Type B pancreatic cell (in vitro differentiated cells): ENCODE measurements around the gene RNF138. TPM values are rescaled to one million over a fixed set of nuclear protein-coding genes. Genes with fewer than 3 reads are reported as not detected.

Experiments
- DNase-seq: peaks from one replicate; pipeline ENCODE4 v3.0.0; 2021; ENCODE audit warnings: mixed read lengths; ENCODE audit not compliant: unreplicated experiment; ENCODE audit errors: extremely low spot score
- H3K27ac Mint-ChIP-seq: 2 replicates; pipeline ENCODE4 v1.8.0; 2021; ENCODE audit warnings: mild to moderate bottlenecking, mixed read lengths
- H3K27me3 Mint-ChIP-seq: 2 replicates; pipeline ENCODE4 v1.8.0; 2021; ENCODE audit warnings: mixed read lengths
- H3K36me3 Mint-ChIP-seq: 2 replicates; pipeline ENCODE4 v1.8.0; 2021; ENCODE audit warnings: mixed read lengths
- H3K4me1 Mint-ChIP-seq: one replicate; pipeline ENCODE4 v1.8.0; 2021; ENCODE audit warnings: mixed read lengths; ENCODE audit not compliant: unreplicated experiment
- H3K4me3 Mint-ChIP-seq: 2 replicates; pipeline ENCODE4 v1.8.0; 2021; ENCODE audit warnings: mild to moderate bottlenecking, mixed read lengths
- H3K9me3 Mint-ChIP-seq: 2 replicates; pipeline ENCODE4 v1.8.0; 2021; ENCODE audit warnings: mixed read lengths
- total RNA-seq: library from RNA; stranded (reverse); gene quantifications from 2 replicates; pipeline ENCODE4 v1.2.1, GENCODE V29; 2021; ENCODE audit warnings: low replicate concordance
- TF ChIP-seq, protein P1 (sequence below): fragments of 200-600 bp; sonication (generic); conservative IDR thresholded peaks from 2 replicates; pipeline ENCODE4 v1.5.0; 2021; ENCODE audit warnings: antibody characterized with exemption, mild to moderate bottlenecking

Gene RNF138
- total RNA-seq, 1 donor from 2014 or later = 34.9 TPM

DNA sequence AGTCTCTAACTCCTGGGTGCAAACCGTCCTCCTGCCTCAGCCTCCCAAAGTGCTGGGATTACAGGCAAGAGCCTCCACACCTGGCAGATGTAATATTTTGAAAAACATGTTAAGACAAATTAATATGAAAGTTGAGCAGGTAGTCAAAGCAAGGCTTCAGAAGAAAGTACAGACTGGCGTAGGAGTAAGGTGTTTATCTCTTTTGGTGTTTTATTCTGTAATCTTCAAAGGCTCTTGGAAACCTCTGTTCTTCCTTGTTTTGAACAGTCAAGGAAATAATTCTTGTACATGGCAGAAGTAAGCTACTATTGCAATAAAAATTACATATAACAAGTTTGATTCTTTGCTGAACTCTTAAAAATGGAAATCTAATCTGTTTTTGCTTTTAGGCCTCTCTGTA is 5.3 kb downstream of the RNF138 start:
- Mint-ChIP-seq H3K4me1 (peaks cover 31% of the 10 kb centered on the region), H3K27ac (no peak overlapping the region), H3K4me3 (no peak overlapping the region), H3K27me3 (no peaks in the 10 kb centered on the region), H3K9me3 (no peaks in the 10 kb centered on the region), H3K36me3 (peaks cover 29% of the 10 kb centered on the region)
- TF ChIP-seq, protein P1, sequence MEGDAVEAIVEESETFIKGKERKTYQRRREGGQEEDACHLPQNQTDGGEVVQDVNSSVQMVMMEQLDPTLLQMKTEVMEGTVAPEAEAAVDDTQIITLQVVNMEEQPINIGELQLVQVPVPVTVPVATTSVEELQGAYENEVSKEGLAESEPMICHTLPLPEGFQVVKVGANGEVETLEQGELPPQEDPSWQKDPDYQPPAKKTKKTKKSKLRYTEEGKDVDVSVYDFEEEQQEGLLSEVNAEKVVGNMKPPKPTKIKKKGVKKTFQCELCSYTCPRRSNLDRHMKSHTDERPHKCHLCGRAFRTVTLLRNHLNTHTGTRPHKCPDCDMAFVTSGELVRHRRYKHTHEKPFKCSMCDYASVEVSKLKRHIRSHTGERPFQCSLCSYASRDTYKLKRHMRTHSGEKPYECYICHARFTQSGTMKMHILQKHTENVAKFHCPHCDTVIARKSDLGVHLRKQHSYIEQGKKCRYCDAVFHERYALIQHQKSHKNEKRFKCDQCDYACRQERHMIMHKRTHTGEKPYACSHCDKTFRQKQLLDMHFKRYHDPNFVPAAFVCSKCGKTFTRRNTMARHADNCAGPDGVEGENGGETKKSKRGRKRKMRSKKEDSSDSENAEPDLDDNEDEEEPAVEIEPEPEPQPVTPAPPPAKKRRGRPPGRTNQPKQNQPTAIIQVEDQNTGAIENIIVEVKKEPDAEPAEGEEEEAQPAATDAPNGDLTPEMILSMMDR = no peak
- no peak for DNase-seq

GRCh38 chr18:32104516-32104915 is 12.8 kb downstream of the RNF138 start:
- TF ChIP-seq, protein P1 = no peak
- Mint-ChIP-seq H3K27ac (no peak overlapping the region), H3K9me3 (no peaks in the 10 kb centered on the region), H3K4me3 (no peak overlapping the region), H3K4me1 (peaks cover 9% of the 10 kb centered on the region), H3K27me3 (no peaks in the 10 kb centered on the region), H3K36me3 (peaks cover 24% of the 10 kb centered on the region)
- DNase-seq = no peak

- no peak for DNase-seq
- Mint-ChIP-seq H3K27ac (no peak overlapping the region), H3K4me1 (peaks cover 5% of the 10 kb centered on the region), H3K27me3 (no peaks in the 10 kb centered on the region), H3K9me3 (no peaks in the 10 kb centered on the region), H3K36me3 (peaks cover 33% of the 10 kb centered on the region), H3K4me3 (no peak overlapping the region)
- TF ChIP-seq, protein P1 = no peak
Observed at GRCh38 chr18:32110005-32110404, 18.3 kb downstream of the RNF138 start.

- Mint-ChIP-seq H3K27ac (no peak overlapping the region), H3K9me3 (no peaks in the 10 kb centered on the region), H3K36me3 (peaks cover 34% of the 10 kb centered on the region), H3K4me3 (no peak overlapping the region), H3K4me1 (no peaks in the 10 kb centered on the region), H3K27me3 (no peaks in the 10 kb centered on the region)
- TF ChIP-seq, protein P1 = no peak
- no peak for DNase-seq
Observed at GRCh38 chr18:32111706-32112105, 20.0 kb downstream of the RNF138 start.

DNA sequence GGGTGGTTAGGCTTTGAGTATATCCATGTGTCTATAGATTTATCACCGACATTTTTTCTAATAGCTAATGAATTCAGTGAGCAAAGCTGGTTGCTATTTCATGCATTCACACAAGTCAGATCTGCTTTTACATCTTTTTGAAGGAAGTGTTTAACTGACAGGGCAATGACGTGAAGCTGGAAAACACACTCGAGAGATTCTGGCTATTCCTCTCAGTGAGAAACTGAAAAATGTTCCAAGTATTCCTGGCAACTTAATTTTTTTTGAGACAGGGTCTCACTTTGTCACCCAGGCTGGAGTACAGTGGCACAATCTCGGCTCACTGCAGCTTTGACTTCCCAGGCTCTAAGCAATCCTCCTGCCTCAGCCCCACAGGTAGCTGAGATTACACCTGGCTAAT is 21.2 kb downstream of the RNF138 start:
- Mint-ChIP-seq H3K36me3 (peaks cover 40% of the 10 kb centered on the region), H3K4me1 (no peaks in the 10 kb centered on the region), H3K27me3 (no peaks in the 10 kb centered on the region), H3K9me3 (no peaks in the 10 kb centered on the region), H3K27ac (no peak overlapping the region), H3K4me3 (no peak overlapping the region)
- no peak for DNase-seq
- TF ChIP-seq, protein P1 = no peak
